KBM-7 (cell line): ENCODE measurements around the gene ETS1.

Experiments used
- DNase-seq: peaks from one replicate; pipeline ENCODE4 v3.0.0-alpha.2; 2015
- in situ Hi-C: fragments of 300-500 bp; cut with MboI; formaldehyde crosslinking; loops from 2 replicates; pipeline ENCODE4 v1.14.3; 2020; ENCODE audit warnings: low sequenced_read_pairs, low pct_unique_long_range_greater_than_20kb, mixed read lengths

ETS1 gene

DNA sequence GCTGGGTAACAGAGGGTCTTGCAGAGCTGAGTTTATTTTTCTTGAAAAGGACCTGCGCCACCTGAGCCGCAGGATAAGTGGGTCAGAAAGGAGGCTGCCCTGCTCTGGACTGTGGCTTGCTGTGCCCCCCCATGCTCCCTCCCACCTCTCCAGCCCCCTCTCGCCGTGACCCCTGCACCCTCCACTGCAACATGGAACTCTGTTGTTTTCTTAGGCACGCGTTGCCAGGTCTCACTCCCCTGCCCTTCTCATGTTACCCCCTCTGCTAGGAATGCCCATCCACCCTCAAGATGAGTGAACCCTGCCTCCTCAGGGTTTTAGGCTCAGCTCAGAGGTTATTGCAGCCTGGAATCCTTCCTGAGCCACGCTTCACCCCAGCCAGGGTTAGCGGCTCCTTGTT, 10.8 kb downstream of the ETS1 start:
- in situ Hi-C loops: no loop called here
- DNase-seq: no peak

DNA sequence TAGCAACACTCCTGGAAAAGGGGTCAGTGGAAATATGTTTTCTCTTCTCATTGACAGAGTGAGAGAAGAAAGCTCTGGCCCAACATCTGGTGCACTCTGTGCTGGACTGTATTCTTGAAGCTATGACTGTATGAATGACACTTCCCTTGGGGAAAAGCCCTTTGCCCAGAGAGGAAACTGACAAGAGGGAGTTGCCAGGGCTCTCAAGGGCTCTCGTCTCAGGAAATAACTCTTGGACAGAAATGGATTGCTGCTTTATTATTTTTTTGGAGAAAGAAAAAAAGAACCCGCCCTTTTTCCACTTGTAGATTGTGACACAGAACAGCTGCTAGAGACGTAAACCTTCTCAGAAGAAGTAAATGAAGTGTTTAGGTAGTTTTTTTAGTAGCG, 11.4 kb downstream of the ETS1 start:
- in situ Hi-C loops: no loop called here
- DNase-seq: peak; percentile 11

DNA sequence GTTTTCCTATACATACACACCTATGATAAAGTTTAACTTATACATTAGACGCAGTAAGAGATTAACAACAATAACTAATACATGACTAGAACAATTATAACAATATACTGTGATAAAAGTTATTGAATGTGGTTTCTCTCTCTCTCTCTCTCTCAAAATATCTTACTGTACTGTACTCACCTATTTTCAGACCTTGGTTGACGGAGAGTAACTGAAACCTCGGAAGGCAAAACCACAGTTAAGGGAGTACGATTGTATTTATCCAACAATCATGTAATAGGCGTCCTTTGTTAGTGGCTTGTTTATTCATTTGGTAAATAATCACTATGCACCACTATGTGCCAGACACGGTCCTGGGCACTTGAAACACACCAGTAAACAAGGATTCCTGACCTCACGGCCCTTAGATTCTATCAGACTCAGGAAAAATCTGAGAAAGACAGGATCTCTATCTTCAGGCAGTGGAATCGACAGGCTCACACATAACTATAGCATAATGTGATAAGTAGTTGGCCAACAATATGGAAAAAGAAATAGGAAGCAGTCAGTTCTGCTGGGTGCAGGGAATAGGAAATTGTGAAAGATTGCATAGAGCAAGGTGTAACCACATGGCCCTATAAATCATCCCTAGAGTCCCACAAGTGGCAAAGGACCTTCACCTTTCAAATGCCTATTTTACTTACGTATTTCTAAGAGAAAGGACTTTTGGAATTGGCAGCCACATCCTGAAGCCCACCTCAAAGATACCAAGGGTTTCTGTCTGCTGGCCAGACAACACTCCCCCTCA, 12.0 kb downstream of the ETS1 start:
- in situ Hi-C loops: no loop called here
- DNase-seq: peak; percentile 4

DNA sequence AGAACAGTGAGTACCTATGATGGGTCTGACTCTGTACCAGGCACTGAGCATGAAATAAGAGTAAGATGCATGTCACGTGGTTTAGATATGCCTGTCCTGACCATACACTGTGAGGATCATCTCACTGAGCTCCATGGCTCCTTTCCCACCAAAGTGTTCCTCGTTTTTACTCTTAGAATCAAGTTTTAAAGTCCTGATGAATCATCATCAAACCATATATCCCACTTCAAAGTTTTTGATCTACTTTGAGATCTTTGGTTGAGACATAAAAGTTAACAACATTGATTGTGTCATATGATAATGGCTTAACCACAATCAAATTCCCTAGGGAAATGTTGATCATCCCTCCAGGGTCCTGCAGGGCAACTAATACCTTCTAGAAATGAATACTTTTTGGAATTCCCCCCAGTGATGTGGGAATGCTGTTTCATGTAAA, 12.8 kb downstream of the ETS1 start:
- in situ Hi-C loops: no loop called here
- no peak for DNase-seq

DNA sequence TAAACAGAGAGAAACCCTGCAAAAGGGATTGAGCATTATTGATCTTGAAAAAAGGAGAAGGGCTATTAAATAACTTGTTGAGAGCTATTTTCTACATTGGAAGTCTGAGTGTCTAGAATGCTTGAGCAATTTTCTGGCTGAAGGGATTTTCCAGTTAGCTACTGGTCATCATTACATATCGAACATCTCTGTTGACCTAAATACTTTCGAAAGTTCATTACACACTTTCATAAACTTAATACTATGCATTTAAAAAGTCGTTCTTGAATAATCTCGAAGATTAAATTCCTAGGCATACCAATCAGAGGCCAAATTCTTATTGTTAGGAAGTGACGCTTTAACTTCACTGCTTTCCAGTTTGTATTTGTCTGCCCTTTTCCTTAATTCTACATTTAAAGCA, 13.7 kb downstream of the ETS1 start:
- in situ Hi-C loops: no loop called here
- no peak for DNase-seq

DNA sequence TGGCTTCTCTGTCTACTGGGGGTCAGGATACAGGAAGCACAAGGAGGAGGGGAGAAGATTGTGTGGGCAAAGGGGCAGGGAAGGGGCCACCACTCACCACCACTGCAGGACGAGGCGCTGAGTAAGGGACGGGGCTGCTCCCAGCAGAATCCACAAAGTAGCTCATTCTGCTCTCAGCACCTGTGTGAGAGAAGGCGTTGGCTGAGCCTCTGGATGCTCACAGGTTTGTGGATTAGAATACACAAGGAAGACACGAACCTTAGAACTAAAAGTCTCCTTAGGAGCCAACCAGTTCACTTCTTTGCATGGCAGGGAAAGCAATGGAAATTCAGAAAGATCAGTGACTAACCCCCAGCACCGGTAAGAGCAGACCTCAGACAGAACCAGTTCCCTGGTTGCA, 14.4 kb downstream of the ETS1 start:
- DNase-seq: no peak
- in situ Hi-C loops: no loop called here

DNA sequence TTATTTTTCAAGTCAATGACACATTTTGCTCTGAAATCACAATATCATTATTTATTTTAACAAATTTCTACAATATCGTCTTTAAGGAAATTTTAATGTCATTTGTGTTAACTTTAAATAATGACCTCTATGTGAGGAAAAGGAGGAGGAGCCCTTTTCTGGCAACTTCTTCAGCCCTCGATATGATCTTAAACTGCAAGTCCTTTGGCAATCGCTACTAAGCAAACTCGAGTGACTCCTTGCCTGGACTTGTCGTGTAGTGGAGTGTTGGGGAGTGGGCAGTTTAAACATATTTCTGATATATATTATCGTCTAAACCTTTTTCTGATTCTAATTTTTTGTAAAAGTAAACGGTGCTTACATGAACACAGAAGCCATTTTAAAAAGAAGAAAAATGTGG, 16.7 kb downstream of the ETS1 start:
- no peak for DNase-seq
- in situ Hi-C loops: no loop called here

DNA sequence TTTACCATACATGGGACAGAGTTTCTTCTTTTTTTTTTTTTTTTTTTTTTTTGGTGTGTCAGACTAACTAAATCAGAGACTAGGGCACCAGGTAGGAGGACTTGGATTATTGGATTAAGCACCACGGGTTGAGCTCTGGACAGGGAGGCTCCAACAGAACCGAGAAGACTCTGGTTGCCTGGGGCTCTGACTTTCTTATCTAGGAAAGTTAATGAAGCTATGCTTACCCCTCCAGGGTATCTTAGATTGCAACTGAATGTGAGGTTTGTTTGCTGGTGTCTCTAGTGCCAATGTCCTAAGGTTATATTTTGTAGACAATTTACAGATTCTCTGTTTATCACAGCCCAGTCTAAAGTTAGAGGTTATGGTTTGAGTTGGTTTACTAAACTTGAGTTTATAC, 18.1 kb downstream of the ETS1 start:
- no peak for DNase-seq
- in situ Hi-C loops: no loop called here

DNA sequence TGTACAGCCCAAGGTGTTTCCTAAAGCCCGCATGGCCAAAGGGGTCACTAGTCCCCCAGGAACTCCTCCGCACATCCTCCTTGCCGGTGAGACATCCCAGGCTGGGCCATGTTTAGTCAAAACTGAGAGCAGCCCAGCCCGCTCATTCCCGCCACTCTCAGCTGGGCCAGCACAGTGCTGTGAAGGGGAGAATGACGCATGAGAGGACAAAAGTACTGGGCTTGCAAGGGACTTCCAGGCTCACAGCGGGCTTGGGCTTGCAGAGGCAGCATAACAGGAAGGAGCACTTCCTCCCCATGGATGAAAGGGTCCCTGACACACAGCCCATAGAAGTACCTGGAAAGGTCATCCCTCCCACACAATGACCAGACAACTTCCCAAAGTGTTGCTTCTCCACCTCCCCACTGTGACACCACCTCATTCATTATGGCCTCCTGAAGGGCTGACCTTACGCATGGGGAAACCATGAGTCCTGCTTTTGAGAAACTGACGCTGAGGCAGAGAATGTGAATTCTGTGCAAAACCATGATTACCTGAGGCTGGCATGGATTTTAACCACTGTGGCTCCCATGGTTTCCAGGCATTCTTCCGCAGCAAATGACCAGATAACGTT, 19.1 kb downstream of the ETS1 start:
- DNase-seq: no peak
- in situ Hi-C loops: no loop called here

DNA sequence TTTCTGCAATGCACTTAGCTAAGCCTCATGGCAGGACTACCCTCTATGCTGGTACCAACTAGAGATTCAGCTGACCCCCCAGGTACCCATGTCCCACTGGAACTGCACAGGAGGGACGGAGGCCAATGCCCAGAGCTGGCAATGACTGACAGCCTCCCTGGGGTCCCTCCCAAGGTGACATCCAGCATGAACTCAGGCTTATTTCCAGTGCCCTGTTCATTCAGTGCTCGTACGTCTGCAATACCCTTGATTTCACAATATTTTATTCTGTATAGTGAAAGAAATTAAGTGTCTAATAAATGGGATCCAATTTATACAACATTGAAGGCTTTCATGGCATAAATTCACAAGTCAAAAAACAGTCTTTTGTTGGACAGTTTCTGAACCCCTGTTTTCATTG, 20.2 kb downstream of the ETS1 start:
- no peak for DNase-seq
- in situ Hi-C loops: no loop called here

DNA sequence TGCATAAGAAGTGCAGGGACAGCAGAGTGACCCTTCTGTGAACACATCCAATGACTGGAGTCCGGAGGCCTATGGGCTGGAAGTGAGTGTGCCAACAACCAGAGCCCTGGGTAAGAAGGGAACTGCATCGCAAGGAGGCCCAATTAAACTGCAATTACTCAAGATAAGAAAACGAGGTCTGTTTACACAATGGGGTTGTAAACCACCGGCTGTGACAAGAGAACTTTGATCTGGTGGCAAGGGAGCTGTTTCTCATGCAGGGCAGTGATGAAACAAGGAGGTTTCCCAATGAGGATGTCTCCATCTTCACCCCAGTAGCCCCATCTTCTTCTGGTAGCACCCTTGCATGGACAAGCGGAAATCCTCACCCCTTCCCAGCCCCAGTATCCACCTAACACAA, 21.5 kb downstream of the ETS1 start:
- no peak for DNase-seq

DNA sequence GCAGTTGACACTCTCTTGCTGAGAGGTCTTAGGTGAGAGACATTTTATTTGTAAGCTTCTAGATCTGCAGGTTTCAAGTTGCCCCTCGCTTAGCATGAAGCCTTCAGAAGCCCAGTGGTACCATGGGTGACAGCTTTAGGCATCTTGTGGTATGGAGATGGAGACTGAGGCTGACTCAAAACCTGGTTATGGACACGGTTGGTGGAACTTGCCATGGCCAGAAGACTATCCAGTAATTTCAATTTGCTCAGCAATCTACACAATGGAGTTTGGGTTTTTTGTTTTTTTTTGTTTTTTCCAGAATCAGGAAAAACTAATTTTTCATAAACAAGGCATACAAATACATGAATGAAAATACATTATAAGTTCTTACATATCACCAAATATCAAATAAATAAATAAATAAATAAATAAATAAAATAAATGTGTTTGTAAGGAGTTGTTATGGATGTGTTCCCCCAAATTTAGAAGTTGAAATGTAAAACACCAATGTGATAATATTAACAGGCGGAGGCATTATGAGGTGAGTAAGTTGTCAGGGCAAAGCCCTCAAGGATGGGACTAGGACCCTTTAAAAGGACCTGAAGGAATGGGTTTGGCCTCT, 22.6 kb downstream of the ETS1 start:
- DNase-seq: no peak
- in situ Hi-C loops: no loop called here

More for the DNA sequence above, 21.5 kb downstream of the ETS1 start:
- in situ Hi-C loops: no loop called here

DNA sequence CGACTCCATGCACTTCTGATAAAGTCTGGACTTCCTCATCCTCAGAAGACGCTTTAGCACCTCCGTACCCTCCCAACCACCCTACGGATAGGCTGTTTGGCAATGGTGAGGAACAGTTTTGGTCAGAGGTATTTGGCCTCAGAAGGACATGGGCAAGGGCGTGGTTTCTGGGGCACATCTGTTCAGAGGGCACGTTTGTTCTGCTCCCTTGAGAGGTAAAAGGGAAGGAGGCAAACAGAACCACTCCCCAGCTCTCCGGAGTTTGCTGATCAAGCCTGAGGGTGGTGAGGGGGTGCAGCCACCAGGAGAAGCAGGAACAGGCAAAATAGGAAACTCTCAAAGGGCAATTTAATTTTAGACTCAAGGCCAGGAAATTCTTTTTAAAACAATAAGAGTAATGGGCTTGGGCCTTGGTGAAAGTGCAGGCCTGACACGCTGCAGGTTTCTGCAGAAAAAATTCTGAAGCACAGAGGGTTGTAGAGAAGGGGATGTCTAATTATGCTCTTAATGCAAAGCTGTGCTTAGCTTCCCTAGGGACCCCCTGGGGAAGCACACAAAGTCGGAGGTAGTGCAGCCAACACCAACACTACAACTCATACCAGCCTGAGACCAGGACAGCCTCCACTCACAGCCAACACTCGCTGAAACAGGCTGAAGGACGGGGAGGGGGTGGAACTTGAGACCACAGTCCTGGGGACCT, 23.3 kb downstream of the ETS1 start:
- in situ Hi-C loops: no loop called here
- no peak for DNase-seq

DNA sequence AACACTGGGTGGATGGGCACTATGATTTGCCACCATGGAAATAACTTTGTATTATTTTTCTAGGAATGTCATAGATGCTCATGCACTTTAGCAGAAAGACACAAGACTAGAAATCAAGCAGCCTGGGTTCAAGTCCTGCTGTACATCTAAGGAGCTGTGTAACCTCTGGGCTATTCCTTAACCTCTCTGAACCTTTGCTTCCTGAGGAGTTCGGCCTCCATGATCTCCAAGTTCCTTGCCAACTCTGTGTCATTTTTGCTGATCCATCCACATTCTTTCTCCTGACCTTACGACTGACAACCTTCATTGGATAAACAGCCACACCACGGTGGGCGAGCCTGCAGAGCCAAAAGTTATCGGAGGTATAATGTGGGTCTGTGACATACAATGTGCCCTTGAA, 24.1 kb downstream of the ETS1 start:
- in situ Hi-C loops: no loop called here
- DNase-seq: no peak

DNA sequence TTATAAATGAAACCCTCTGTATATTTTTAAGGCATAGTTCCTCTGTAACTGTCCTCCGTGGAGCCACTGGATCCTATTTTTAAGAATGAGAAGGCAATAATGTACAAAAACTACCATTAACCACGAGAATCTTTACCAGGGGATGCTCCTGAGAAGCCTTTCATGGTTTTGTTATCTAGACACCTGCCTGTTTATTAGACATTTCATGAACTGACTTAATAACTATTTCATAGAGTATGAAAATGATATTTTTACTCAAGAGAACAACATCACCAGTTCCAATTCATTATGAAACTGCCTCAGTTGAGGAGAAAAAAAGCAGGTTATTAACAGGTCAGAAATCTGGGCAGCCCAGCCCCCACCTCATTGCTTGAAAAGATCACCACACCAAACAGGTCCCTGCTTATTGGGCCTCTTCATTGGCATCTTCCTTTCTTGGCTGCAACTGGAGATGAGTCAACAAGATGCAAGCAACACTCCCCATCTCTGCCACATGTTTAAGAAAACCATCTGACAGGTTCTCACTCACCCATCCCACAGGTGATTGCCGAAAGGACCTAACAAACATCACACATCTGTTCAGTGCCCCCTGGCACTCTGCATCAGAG, 27.8 kb downstream of the ETS1 start:
- in situ Hi-C loops: no loop called here
- DNase-seq: no peak

DNA sequence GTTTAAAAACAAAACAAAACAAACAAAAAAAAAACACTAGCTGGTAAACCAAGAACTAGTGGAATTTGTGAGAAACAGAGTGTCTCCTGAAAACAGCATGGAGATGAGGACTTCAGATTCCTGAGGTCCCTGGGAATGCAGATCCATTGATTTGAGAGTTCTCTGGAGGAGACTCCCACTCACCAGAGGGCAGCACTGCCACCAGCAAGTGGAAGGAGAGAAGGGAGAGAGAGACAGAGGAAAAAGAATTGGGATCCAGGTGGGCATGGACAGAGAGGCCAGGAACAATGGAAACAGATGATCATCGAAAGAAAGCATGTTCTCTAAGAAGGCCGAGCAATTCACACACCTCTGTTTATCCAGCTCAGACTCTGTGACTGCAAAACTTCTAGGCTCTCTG, 31.8 kb downstream of the ETS1 start:
- no peak for DNase-seq
- in situ Hi-C loops: no loop called here

DNA sequence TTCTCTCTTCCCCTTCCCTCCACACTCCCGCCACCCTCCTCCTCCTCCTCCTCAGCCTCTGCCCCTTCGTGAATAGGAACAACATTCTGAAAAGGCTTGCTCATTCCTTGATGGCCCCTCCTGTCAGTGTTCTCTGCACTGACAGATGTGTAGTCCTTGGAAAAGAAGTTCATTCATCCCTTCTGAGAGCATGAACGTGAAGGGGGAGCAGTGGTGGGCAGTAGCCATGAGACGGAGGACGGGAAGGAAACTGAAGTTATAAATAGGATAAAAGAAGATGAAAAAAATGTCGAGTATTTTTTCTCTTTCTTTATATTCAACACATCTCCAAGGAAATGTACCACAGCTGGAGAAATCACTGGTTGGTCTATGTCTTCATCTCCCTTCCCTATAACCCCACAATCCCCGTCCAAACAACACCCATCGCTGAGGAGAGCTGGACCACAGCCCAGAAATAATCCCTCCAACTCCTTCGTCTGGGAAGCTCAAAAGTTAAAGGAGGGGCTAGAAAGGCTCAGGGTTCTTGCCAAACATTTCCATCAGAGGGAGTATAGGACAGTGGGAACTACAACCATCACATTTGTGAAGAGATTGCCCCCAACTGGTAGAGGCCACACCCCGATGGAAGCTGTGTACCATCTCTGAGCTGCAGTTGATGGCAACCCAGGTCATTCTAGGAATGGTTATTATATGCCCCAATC, 33.5 kb downstream of the ETS1 start:
- no peak for DNase-seq
- in situ Hi-C loops: no loop called here

DNA sequence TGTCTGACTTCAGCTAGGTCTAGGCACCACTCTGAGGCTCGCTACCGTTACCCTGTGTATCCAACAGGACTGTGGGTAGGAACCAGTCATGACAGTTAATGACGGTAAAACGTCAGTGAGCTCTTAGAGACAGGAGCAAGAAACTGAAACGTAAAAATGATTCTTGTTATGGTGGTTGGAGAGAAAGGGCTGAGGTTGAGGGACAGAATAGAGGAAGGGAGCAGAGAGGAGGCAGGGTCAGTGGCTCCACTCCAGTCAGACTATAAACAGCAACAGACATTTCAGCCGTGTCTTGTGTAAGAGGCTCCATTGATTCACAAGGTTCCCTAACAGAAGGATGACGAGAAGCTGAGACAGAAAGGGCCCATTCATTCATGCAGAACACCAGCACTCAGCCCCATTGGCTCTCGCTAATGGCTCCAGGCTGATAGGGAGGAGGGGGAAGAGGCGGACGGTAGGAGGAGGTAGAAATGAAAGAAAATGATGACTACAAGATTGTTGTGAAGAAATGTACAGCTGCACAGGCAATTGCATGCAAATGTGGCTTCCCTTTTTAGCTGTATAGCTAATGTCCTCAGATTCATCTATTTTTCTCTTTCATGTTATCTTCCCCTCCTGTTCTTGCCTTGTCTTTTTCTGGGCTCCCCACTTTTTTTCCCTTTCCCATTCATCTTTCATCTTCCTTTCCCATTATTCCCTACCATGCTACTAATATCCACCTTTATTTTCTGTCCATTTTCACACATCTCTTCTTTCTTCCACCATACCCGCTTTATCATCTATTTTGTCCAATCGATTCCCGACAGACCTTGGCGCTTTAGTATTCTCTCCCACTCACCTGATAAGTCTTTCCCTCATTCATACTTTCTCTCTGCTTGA, 34.3 kb downstream of the ETS1 start:
- in situ Hi-C loops: no loop called here
- peak; percentile 43 for DNase-seq
